LNCaP clone FGC (cell line): Measurements from ENCODE around the gene UNC13B.
"Not testable (repeated sequence)": the region's sequence is repeated elsewhere in the genome, so short reads cannot be mapped to it uniquely, and the experiment has no call there.

Source experiments
- DNase-seq: peaks from one replicate; pipeline ENCODE4 v3.0.0-alpha.2; 2011; ENCODE audit warnings: low read depth
- H3K4me3 ChIP-seq: 2 replicates; pipeline ENCODE4 v1.5.1; 2011; ENCODE audit warnings: mild to moderate bottlenecking, low read depth, low read length, control low read depth
- TF ChIP-seq, protein P1 (sequence below): IDR thresholded peaks from 2 replicates; pipeline ENCODE4 v1.5.1; 2012; ENCODE audit warnings: mild to moderate bottlenecking; ENCODE audit not compliant: control insufficient read depth, insufficient read depth; ENCODE audit errors: extremely low read depth

The UNC13B gene

DNA sequence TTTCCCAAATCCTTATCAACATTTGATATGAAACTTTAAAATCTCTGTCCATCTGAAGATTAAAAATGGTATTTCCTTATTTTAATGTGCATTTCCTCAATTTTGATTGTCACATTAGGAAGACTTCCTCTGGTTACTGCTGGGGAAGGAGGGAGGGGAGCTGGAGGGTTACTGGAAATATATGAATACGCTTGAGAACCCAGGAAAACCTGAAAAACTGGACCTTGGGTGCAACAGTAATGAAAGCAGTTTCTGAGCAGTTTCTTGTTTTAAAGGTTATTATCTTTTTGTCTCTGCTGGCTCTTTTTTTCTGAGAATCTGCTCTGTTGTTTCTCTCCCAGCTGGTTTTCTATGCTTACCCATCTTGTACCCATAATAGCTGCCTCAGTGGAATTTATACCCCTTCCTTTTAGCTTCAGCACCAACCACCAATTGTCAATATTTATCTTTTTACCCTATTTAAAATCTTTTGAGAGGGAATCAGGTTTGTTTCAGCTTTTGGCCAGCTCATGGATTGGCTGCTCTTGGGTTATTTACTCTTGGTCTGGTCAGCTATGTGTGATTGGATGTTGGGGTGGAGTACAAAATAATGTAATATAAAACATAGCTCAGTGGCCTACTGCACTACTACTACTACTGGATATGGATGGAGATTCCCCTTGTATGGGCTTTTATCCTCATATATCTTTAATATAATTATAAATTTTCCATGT is 67.4 kb downstream of the UNC13B start:
- TF ChIP-seq, protein P1, sequence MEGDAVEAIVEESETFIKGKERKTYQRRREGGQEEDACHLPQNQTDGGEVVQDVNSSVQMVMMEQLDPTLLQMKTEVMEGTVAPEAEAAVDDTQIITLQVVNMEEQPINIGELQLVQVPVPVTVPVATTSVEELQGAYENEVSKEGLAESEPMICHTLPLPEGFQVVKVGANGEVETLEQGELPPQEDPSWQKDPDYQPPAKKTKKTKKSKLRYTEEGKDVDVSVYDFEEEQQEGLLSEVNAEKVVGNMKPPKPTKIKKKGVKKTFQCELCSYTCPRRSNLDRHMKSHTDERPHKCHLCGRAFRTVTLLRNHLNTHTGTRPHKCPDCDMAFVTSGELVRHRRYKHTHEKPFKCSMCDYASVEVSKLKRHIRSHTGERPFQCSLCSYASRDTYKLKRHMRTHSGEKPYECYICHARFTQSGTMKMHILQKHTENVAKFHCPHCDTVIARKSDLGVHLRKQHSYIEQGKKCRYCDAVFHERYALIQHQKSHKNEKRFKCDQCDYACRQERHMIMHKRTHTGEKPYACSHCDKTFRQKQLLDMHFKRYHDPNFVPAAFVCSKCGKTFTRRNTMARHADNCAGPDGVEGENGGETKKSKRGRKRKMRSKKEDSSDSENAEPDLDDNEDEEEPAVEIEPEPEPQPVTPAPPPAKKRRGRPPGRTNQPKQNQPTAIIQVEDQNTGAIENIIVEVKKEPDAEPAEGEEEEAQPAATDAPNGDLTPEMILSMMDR, result no peak
- no peak overlapping the region for H3K4me3 ChIP-seq
- peak; percentile 70 for DNase-seq

DNA sequence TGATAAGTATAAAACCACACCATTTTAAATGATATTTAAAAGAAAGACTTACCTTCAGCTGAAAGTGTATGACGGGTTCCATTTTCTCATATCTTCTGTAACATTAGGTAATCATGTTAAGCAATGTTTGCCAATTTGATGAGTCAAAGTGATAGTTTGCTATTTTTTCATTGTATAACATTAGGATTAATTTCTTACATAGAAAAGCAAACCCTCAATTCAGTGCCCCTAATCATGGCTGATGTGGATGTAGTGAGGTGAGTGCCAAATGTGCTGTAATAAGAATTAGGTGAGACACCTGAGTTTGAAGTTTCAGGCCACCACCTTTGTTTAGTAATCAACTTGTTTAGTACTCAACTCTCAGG is 68.0 kb downstream of the UNC13B start:
- H3K4me3 ChIP-seq, result no peak overlapping the region
- no peak for DNase-seq

DNA sequence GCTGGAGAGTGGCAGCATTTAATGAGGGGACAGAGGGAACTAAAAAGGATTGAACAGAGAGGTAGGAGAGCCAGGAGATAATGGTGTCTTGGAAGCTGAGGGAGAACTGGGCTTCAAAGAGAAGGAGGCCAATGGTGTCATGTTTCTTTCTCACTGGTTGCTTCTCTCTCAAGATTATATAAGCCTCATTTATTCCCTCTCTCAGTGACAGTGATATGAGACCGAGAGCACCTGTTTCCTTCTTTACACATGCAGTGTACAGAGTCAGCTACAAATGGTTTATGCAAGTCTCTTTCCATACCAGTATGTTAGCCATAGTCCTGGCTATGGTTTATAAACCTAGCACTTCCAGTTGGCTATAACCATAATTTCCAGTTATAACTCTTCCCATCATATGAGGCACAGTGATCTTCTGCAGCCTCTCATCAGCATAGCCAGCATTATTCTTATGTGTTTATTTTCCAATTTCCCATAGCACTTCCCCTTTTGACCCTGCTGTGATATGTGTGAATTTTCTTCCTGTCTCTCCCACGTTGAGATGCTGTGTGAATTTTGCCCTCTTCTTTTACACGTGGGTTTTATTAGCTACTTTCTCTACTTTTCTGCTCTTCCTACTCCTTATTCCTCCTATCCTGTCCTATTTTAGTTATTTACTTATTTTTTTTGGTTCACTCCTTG is 71.2 kb downstream of the UNC13B start:
- TF ChIP-seq, protein P1, result no peak
- no peak overlapping the region for H3K4me3 ChIP-seq
- DNase-seq, result no peak

More for the DNA sequence above, 68.0 kb downstream of the UNC13B start:
- TF ChIP-seq, protein P1, result no peak

DNA sequence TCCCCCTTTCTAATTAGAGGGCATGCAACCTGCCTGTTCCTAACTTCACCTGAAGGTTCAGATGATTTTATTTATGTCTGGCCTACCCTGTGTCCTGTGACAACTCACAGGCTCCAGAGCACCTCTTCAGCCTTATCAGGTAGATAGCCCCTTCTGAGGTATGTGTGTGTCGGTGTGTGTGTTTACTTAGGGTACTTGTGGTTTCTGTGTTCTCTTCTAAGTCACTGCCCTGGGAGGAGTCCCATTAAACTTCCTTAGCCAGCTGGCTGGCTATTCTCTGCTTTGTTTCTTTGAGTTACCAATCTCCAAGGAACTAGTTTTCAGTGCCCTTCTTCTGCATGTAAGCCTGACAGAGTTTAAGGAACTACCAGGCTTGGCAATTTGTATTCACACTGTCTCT is 74.9 kb downstream of the UNC13B start:
- DNase-seq, result no peak
- H3K4me3 ChIP-seq, result no peak overlapping the region

DNA sequence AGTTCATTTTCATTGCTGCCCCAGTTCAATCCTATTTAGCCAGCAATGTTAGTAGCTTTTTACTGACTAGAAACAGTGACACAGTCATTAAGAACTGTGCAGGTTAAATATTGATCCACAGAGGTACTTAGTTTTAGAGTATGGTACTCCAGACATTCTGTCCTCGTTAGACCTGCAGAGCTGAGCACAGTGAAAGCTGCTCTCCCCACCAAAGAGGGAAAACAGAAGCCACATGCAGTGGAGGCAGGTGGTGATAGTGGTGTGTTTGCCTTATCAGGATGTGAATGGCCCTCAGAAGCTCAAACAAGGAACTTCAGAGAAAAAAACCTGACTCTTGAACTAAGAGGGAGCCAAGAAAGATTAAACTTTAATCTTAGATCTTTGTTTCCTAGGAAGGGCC is 75.5 kb downstream of the UNC13B start:
- TF ChIP-seq, protein P1, result no peak
- no peak for DNase-seq

More for the DNA sequence above, 74.9 kb downstream of the UNC13B start:
- TF ChIP-seq, protein P1, result no peak

DNA sequence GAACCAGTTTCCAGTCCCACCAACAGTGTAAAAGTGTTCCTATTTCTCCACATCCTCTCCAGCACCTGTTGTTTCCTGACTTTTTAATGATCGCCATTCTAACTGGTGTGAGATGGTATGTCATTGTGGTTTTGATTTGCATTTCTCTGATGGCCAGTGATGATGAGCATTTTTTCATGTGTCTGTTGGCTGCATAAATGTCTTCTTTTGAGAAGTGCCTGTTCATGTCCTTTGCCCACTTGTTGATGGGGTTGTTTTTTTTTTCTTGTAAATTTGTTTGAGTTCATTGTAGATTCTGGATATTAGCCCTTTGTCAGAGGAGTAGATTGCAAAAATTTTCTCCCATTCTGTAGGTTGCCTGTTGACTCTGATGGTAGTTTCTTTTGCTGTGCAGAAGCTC is 84.1 kb downstream of the UNC13B start:
- not testable (repeated sequence) for DNase-seq, H3K4me3 ChIP-seq

More for the DNA sequence above, 75.5 kb downstream of the UNC13B start:
- H3K4me3 ChIP-seq, result no peak overlapping the region

DNA sequence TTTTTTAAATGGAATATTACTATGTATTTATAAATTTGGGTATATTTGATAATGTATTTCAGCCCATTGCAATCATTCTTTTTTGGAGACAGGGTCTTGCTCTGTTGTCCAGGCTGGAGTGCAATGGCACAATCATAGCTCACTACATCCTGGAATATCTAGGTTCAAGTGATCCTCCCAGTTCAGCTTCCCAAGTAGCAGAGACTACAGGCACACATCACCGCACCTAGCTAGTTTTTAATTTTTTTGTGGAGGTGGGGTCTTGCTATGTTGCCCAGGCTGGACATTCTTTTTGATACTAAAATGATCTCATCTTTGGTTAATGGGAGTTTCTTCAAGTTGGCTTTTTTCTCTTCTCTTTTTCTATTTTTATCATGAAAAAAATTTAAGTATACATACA is 91.3 kb downstream of the UNC13B start:
- TF ChIP-seq, protein P1, result no peak
- no peak overlapping the region for H3K4me3 ChIP-seq
- DNase-seq, result no peak
